ENCODE measurements around the gene GORASP1.

GORASP1 gene

GRCh38 chr3:39053696-39054095 is 53.7 kb downstream of the GORASP1 start:
- Histone ChIP-seq H2AFZ (ENCODE audit: insufficient read depth, low read length, poor library complexity) (no peak overlapping the region), H2AK5ac (ENCODE audit: low read length) (no peak overlapping the region), H3K4me2 (ENCODE audit: low read length) (no peak overlapping the region), H2BK5ac (ENCODE audit: low read depth, low read length, poor library complexity) (no peak overlapping the region), H2BK12ac (ENCODE audit: low read length) (no peak overlapping the region), H4K91ac (ENCODE audit: low read depth, low read length) (no peak overlapping the region), H3K4me3 (ENCODE audit: low read depth, low read length) (no peak overlapping the region), H3K79me2 (ENCODE audit: control insufficient read depth, insufficient read depth, low read length, poor library complexity) (peaks cover 2% of the 10 kb centered on the region), H3K4me1 (ENCODE audit: control insufficient read depth in 1 of 2, insufficient read depth in 2 of 2, low read length in 2 of 2) (peaks cover 0 to 3% of the 10 kb centered on the region in 2 experiments), H3K27me3 (ENCODE audit: insufficient read depth, low read length) (no peaks in the 10 kb centered on the region), H3K79me1 (ENCODE audit: low read length) (peaks cover 8% of the 10 kb centered on the region), H3K23ac (ENCODE audit: low read length) (no peak overlapping the region), H3K18ac (ENCODE audit: low read length) (no peak overlapping the region), H3K36me3 (ENCODE audit: control insufficient read depth in 1 of 2, insufficient read depth in 2 of 2, low read length in 2 of 2) (no peaks in the 10 kb centered on the region), H3K14ac (ENCODE audit: low read length) (no peak overlapping the region), H3K27ac (ENCODE audit: low read depth, low read length) (no peak overlapping the region), H3K4ac (ENCODE audit: low read depth, low read length) (no peak overlapping the region), H3K9ac (ENCODE audit: low read length) (no peak overlapping the region), H4K12ac (ENCODE audit: low read depth, low read length) (no peak overlapping the region), H4K8ac (ENCODE audit: low read depth, low read length) (no peak overlapping the region), H3K9me3 (ENCODE audit: insufficient read depth, low read depth, low read length) (no peaks in the 10 kb centered on the region), H2BK120ac (ENCODE audit: insufficient read depth, low read length, poor library complexity) (no peak overlapping the region)
- DNase-seq = no peak
- WGBS (ENCODE audit: extremely low coverage, insufficient coverage, insufficient read length) = no CpG with 5 or more reads among the region's 2 CpGs

GRCh38 chr3:39052583-39052982 is 54.8 kb downstream of the GORASP1 start:
- no peak overlapping the region for H3K9ac ChIP-seq (ENCODE audit: low read length)
- H3K9me3 ChIP-seq (ENCODE audit: insufficient read depth, low read depth, low read length) = no peaks in the 10 kb centered on the region
- peak overlapping the region; percentile 90 for H3K4me3 ChIP-seq (ENCODE audit: low read depth, low read length)
- no peak overlapping the region for H2BK12ac ChIP-seq (ENCODE audit: low read length)
- H3K79me2 ChIP-seq (ENCODE audit: control insufficient read depth, insufficient read depth, low read length, poor library complexity) = peaks cover 2% of the 10 kb centered on the region
- H3K27me3 ChIP-seq (ENCODE audit: insufficient read depth, low read length) = no peaks in the 10 kb centered on the region
- no peak overlapping the region for H3K23ac ChIP-seq (ENCODE audit: low read length)
- H3K79me1 ChIP-seq (ENCODE audit: low read length) = peaks cover 8% of the 10 kb centered on the region
- H2BK120ac ChIP-seq (ENCODE audit: insufficient read depth, low read length, poor library complexity) = no peak overlapping the region
- H2AFZ ChIP-seq (ENCODE audit: insufficient read depth, low read length, poor library complexity) = no peak overlapping the region
- no peak overlapping the region for H4K8ac ChIP-seq (ENCODE audit: low read depth, low read length)
- peaks cover 0 to 3% of the 10 kb centered on the region in 2 experiments for H3K4me1 ChIP-seq (ENCODE audit: control insufficient read depth in 1 of 2, insufficient read depth in 2 of 2, low read length in 2 of 2)
- H2BK5ac ChIP-seq (ENCODE audit: low read depth, low read length, poor library complexity) = no peak overlapping the region
- no peak overlapping the region for H3K27ac ChIP-seq (ENCODE audit: low read depth, low read length)
- H3K18ac ChIP-seq (ENCODE audit: low read length) = no peak overlapping the region
- no peak overlapping the region for H2AK5ac ChIP-seq (ENCODE audit: low read length)
- H4K12ac ChIP-seq (ENCODE audit: low read depth, low read length) = no peak overlapping the region
- H3K4ac ChIP-seq (ENCODE audit: low read depth, low read length) = no peak overlapping the region
- no peaks in the 10 kb centered on the region for H3K36me3 ChIP-seq (ENCODE audit: control insufficient read depth in 1 of 2, insufficient read depth in 2 of 2, low read length in 2 of 2)
- WGBS (ENCODE audit: extremely low coverage, insufficient coverage, insufficient read length) = no CpG with 5 or more reads among the region's 11 CpGs
- DNase-seq = no peak
- H3K14ac ChIP-seq (ENCODE audit: low read length) = no peak overlapping the region
- H3K4me2 ChIP-seq (ENCODE audit: low read length) = peak overlapping the region; percentile 77
- H4K91ac ChIP-seq (ENCODE audit: low read depth, low read length) = no peak overlapping the region

GRCh38 chr3:39051649-39052561 is 55.5 kb downstream of the GORASP1 start, which contains the start of the genes SCN11A and WDR48:
Gene SCN11A, minus strand, starts transcription at chr3:39051944. Its CDS starts 101,582 bp downstream, at chr3:38950362.
Gene WDR48, plus strand, starts transcription at chr3:39052016. Its CDS starts 10 bp downstream, at chr3:39052026.
- Histone ChIP-seq H3K4ac (ENCODE audit: low read depth, low read length) (no peak within 1 kb of the TSS), H3K18ac (ENCODE audit: low read length) (peak within 1 kb of the TSS; percentile 56), H2AK5ac (ENCODE audit: low read length) (no peak within 1 kb of the TSS), H3K79me1 (ENCODE audit: low read length) (peaks cover 8% of the 10 kb centered on the region), H4K12ac (ENCODE audit: low read depth, low read length) (peak within 1 kb of the TSS; percentile 75), H3K27me3 (ENCODE audit: insufficient read depth, low read length) (no peaks in the 10 kb centered on the region), H3K14ac (ENCODE audit: low read length) (peak within 1 kb of the TSS; percentile 56), H2BK5ac (ENCODE audit: low read depth, low read length, poor library complexity) (no peak within 1 kb of the TSS), H2BK120ac (ENCODE audit: insufficient read depth, low read length, poor library complexity) (no peak within 1 kb of the TSS), H3K27ac (ENCODE audit: low read depth, low read length) (peak within 1 kb of the TSS; percentile 50), H3K23ac (ENCODE audit: low read length) (no peak within 1 kb of the TSS), H2AFZ (ENCODE audit: insufficient read depth, low read length, poor library complexity) (peak within 1 kb of the TSS; percentile 74), H3K9me3 (ENCODE audit: insufficient read depth, low read depth, low read length) (no peaks in the 10 kb centered on the region), H4K8ac (ENCODE audit: low read depth, low read length) (peak within 1 kb of the TSS; percentile 88), H3K36me3 (ENCODE audit: control insufficient read depth in 1 of 2, insufficient read depth in 2 of 2, low read length in 2 of 2) (no peaks in the 10 kb centered on the region), H3K4me2 (ENCODE audit: low read length) (peak within 1 kb of the TSS; percentile 77), H3K4me3 (ENCODE audit: low read depth, low read length) (peak within 1 kb of the TSS; percentile 90), H3K79me2 (ENCODE audit: control insufficient read depth, insufficient read depth, low read length, poor library complexity) (peaks cover 2% of the 10 kb centered on the region), H3K9ac (ENCODE audit: low read length) (peak within 1 kb of the TSS; percentile 63), H2BK12ac (ENCODE audit: low read length) (no peak within 1 kb of the TSS), H4K91ac (ENCODE audit: low read depth, low read length) (peak within 1 kb of the TSS; percentile 73), H3K4me1 (ENCODE audit: control insufficient read depth in 1 of 2, insufficient read depth in 2 of 2, low read length in 2 of 2) (peaks cover 0 to 3% of the 10 kb centered on the region in 2 experiments)
- WGBS (ENCODE audit: extremely low coverage, insufficient coverage, insufficient read length) = no CpG with 5 or more reads among the region's 68 CpGs
- peak; percentile 90 to 94 for DNase-seq

GRCh38 chr3:39050029-39050428 is 57.4 kb downstream of the GORASP1 start:
- H3K9ac ChIP-seq (ENCODE audit: low read length) = no peak overlapping the region
- no peak overlapping the region for H2AFZ ChIP-seq (ENCODE audit: insufficient read depth, low read length, poor library complexity)
- no peaks in the 10 kb centered on the region for H3K9me3 ChIP-seq (ENCODE audit: insufficient read depth, low read depth, low read length)
- H2AK5ac ChIP-seq (ENCODE audit: low read length) = no peak overlapping the region
- H3K27ac ChIP-seq (ENCODE audit: low read depth, low read length) = no peak overlapping the region
- no peak overlapping the region for H4K8ac ChIP-seq (ENCODE audit: low read depth, low read length)
- H2BK120ac ChIP-seq (ENCODE audit: insufficient read depth, low read length, poor library complexity) = no peak overlapping the region
- peaks cover 2% of the 10 kb centered on the region for H3K79me2 ChIP-seq (ENCODE audit: control insufficient read depth, insufficient read depth, low read length, poor library complexity)
- H3K23ac ChIP-seq (ENCODE audit: low read length) = no peak overlapping the region
- no peaks in the 10 kb centered on the region for H3K27me3 ChIP-seq (ENCODE audit: insufficient read depth, low read length)
- H3K18ac ChIP-seq (ENCODE audit: low read length) = no peak overlapping the region
- no peak overlapping the region for H2BK12ac ChIP-seq (ENCODE audit: low read length)
- no peak overlapping the region for H3K4me3 ChIP-seq (ENCODE audit: low read depth, low read length)
- no peak overlapping the region for H3K14ac ChIP-seq (ENCODE audit: low read length)
- H3K4me1 ChIP-seq (ENCODE audit: control insufficient read depth in 1 of 2, insufficient read depth in 2 of 2, low read length in 2 of 2) = peaks cover 0 to 3% of the 10 kb centered on the region in 2 experiments
- H3K79me1 ChIP-seq (ENCODE audit: low read length) = peaks cover 8% of the 10 kb centered on the region
- H3K4ac ChIP-seq (ENCODE audit: low read depth, low read length) = no peak overlapping the region
- H3K4me2 ChIP-seq (ENCODE audit: low read length) = no peak overlapping the region
- no peak overlapping the region for H2BK5ac ChIP-seq (ENCODE audit: low read depth, low read length, poor library complexity)
- no peaks in the 10 kb centered on the region for H3K36me3 ChIP-seq (ENCODE audit: control insufficient read depth in 1 of 2, insufficient read depth in 2 of 2, low read length in 2 of 2)
- H4K91ac ChIP-seq (ENCODE audit: low read depth, low read length) = no peak overlapping the region
- DNase-seq = no peak
- H4K12ac ChIP-seq (ENCODE audit: low read depth, low read length) = no peak overlapping the region
